Bronchial epithelial cell (primary cell): ENCODE results near the gene PTPRF. TPM values are rescaled to one million over a fixed set of nuclear protein-coding genes. Genes with fewer than 3 reads are reported as not detected.

Experiments
- DNase-seq: peaks from one replicate; pipeline ENCODE4 v3.0.0-alpha.2; 2010; ENCODE audit warnings: low read depth
- FAIRE-seq: peaks from 2 replicates; lab custom pipeline; 2011; peaks lifted over from hg19 to GRCh38; lab: Jason Lieb, UNC
- H3K27me3 ChIP-seq: 2 replicates; pipeline ENCODE4 v1.5.1; 2011; ENCODE audit warnings: low read length; ENCODE audit not compliant: control insufficient read depth, insufficient read depth
- H3K36me3 ChIP-seq: 2 replicates; pipeline ENCODE4 v1.5.1; 2011; ENCODE audit warnings: low read length; ENCODE audit not compliant: control insufficient read depth, insufficient read depth
- H3K4me3 ChIP-seq: 2 replicates; pipeline ENCODE4 v1.5.1; 2011; ENCODE audit warnings: mild to moderate bottlenecking, low read depth, low read length, control low read depth
- total RNA-seq: library from RNA; depleted of rRNA; stranded (reverse); fragments of >200 nt; gene quantifications from 2 replicates; pipeline ENCODE4 v1.2.1, GENCODE V29; 2014
- TF ChIP-seq, protein P1 (sequence below): IDR thresholded peaks from 2 replicates; pipeline ENCODE4 v1.5.1; 2011; ENCODE audit warnings: mild to moderate bottlenecking, moderate library complexity, low read length, control low read depth, inconsistent platforms; ENCODE audit not compliant: insufficient read depth, severe bottlenecking

PTPRF gene
- total RNA-seq, 1 donor from 2014 or later = 127 TPM

DNA sequence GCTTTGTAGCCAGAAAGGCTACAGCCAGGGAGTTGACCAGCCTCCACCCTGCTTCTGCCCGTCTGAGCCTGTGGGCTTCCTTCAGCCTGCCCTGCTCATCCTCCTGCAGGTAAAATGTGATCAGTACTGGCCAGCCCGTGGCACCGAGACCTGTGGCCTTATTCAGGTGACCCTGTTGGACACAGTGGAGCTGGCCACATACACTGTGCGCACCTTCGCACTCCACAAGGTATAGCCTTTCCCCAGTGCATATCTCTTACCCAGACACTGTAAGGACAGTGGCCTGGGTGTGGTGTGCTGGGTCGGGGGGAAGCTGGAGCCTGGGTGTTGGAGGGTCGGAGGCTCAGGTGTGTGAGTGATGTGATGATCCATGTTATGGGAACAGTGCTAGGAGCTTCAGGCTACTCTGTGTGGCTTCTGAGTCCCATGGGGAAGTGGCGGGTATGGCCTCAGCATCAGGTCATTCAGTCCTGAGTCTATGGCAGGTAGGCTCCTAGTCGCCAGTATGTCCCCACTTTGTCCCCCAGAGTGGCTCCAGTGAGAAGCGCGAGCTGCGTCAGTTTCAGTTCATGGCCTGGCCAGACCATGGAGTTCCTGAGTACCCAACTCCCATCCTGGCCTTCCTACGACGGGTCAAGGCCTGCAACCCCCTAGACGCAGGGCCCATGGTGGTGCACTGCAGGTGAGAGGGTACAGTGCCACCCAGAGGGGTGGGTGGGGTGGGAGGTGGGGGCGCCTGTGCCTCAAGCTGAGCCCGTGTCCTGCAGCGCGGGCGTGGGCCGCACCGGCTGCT, 88.0 kb downstream of the PTPRF start:
- TF ChIP-seq, protein P1, sequence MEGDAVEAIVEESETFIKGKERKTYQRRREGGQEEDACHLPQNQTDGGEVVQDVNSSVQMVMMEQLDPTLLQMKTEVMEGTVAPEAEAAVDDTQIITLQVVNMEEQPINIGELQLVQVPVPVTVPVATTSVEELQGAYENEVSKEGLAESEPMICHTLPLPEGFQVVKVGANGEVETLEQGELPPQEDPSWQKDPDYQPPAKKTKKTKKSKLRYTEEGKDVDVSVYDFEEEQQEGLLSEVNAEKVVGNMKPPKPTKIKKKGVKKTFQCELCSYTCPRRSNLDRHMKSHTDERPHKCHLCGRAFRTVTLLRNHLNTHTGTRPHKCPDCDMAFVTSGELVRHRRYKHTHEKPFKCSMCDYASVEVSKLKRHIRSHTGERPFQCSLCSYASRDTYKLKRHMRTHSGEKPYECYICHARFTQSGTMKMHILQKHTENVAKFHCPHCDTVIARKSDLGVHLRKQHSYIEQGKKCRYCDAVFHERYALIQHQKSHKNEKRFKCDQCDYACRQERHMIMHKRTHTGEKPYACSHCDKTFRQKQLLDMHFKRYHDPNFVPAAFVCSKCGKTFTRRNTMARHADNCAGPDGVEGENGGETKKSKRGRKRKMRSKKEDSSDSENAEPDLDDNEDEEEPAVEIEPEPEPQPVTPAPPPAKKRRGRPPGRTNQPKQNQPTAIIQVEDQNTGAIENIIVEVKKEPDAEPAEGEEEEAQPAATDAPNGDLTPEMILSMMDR = no peak
- Histone ChIP-seq H3K4me3 (no peak overlapping the region), H3K27me3 (no peaks in the 10 kb centered on the region), H3K36me3 (peaks cover 69% of the 10 kb centered on the region)
- peak; percentile 87 for FAIRE-seq
- DNase-seq = no peak

- Histone ChIP-seq H3K36me3 (peaks cover 66% of the 10 kb centered on the region), H3K4me3 (no peak overlapping the region), H3K27me3 (no peaks in the 10 kb centered on the region)
- DNase-seq (no peak), FAIRE-seq (no peak)
- TF ChIP-seq, protein P1 = no peak
Measured at GRCh38 chr1:43619314-43619790, 88.7 kb downstream of the PTPRF start.

DNA sequence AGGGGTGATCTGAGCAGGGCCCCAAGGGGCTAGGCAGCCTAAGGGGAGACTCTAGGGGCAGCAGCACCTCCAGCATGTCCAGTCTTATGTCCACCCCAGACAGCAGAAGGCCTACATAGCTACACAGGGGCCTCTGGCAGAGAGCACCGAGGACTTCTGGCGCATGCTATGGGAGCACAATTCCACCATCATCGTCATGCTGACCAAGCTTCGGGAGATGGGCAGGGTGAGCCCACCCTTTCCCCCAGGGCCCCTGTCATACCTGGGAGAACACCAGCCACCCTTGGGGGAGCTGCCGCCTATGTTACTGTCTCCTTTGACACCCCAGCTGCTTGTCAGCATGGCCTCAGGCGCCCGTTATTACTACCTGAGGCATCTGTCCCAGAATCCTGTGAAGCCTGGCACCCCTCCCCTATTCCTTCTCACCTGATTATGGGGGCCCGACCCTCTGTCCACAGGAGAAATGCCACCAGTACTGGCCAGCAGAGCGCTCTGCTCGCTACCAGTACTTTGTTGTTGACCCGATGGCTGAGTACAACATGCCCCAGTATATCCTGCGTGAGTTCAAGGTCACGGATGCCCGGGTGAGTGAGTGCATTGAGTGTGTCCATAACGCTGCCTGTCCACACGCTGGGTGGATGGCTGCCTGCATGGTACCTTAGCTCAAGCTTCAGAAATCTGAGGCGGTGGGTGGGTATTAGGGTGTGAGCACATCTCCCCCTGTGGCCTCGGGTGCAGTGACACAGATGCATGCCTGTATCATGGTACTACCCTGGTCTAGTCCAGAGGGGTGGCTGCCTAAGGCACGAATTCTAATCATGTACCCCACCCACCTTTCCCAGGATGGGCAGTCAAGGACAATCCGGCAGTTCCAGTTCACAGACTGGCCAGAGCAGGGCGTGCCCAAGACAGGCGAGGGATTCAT, 89.6 kb downstream of the PTPRF start:
- TF ChIP-seq, protein P1 = no peak
- H3K4me3 ChIP-seq = no peak overlapping the region
- DNase-seq (no peak), FAIRE-seq (peak; percentile 32)
- H3K27me3 ChIP-seq = no peaks in the 10 kb centered on the region
- peaks cover 64% of the 10 kb centered on the region for H3K36me3 ChIP-seq

DNA sequence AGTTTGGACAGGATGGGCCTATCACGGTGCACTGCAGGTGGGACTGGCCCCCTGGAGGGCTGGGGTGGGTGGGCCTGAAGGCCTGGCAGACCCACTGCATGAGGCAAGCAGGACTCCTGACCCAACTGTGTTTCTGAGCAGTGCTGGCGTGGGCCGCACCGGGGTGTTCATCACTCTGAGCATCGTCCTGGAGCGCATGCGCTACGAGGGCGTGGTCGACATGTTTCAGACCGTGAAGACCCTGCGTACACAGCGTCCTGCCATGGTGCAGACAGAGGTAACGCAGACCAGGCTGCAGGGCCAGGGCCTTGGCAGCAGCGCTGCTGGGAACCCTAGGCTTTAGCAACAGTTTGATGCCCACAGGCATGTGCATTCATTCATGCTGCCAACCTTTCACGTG, 90.3 kb downstream of the PTPRF start:
- FAIRE-seq (no peak), DNase-seq (no peak)
- Histone ChIP-seq H3K4me3 (no peak overlapping the region), H3K27me3 (no peaks in the 10 kb centered on the region), H3K36me3 (peaks cover 62% of the 10 kb centered on the region)
- TF ChIP-seq, protein P1 = no peak

- H3K36me3 ChIP-seq = peaks cover 60% of the 10 kb centered on the region
- no peaks in the 10 kb centered on the region for H3K27me3 ChIP-seq
- DNase-seq (no peak), FAIRE-seq (no peak)
- no peak overlapping the region for H3K4me3 ChIP-seq
- TF ChIP-seq, protein P1 = no peak
Measured at GRCh38 chr1:43621386-43621785, 90.7 kb downstream of the PTPRF start.
